Mammary epithelial cell (primary cell): ENCODE measurements around the gene F5.
"Not testable (repeated sequence)": the region's sequence is repeated elsewhere in the genome, so short reads cannot be mapped to it uniquely, and the experiment has no call there.

ENCODE experiments used
- CTCF ChIP-seq, 2 donors: IDR thresholded peaks in 1 of 2; conservative IDR thresholded peaks in 1 of 2; 2 replicates each; pipeline ENCODE4 v1.5.1; 2011 to 2012; ENCODE audit warnings: inconsistent platforms in 2 of 2, low read length in 2 of 2, mild to moderate bottlenecking in 2 of 2, control low read depth in 1 of 2, low read depth in 1 of 2; ENCODE audit not compliant: insufficient read depth in 1 of 2; ENCODE audit errors: extremely low read depth in 1 of 2
- EZH2 ChIP-seq: IDR thresholded peaks from 2 replicates; pipeline ENCODE4 v1.6.1; 2012; ENCODE audit warnings: low read length, inconsistent platforms, borderline replicate concordance

- TF ChIP-seq CTCF (conservative IDR thresholded peaks at IDR 0.05 in 1 of 2, IDR thresholded peaks at IDR 0.05 in 1 of 2; ENCODE audit: extremely low read depth in 1 of 2, insufficient read depth in 1 of 2, low read depth in 1 of 2, low read length in 2 of 2); EZH2: not testable (repeated sequence)
These were observed 52.6 kb downstream of the F5 start for GRCh38 chr1:169533528-169534190.
